NCI-H82 treated with DMSO at 0.1 percent for 48 hours (cell line): ENCODE measurements around the gene FAM222A.

Experiments used
- DNase-seq: peaks from one replicate; lab custom pipeline; 2025; ENCODE audit not compliant: unreplicated experiment; lab: John Stamatoyannopoulos, UW

Gene FAM222A

DNA sequence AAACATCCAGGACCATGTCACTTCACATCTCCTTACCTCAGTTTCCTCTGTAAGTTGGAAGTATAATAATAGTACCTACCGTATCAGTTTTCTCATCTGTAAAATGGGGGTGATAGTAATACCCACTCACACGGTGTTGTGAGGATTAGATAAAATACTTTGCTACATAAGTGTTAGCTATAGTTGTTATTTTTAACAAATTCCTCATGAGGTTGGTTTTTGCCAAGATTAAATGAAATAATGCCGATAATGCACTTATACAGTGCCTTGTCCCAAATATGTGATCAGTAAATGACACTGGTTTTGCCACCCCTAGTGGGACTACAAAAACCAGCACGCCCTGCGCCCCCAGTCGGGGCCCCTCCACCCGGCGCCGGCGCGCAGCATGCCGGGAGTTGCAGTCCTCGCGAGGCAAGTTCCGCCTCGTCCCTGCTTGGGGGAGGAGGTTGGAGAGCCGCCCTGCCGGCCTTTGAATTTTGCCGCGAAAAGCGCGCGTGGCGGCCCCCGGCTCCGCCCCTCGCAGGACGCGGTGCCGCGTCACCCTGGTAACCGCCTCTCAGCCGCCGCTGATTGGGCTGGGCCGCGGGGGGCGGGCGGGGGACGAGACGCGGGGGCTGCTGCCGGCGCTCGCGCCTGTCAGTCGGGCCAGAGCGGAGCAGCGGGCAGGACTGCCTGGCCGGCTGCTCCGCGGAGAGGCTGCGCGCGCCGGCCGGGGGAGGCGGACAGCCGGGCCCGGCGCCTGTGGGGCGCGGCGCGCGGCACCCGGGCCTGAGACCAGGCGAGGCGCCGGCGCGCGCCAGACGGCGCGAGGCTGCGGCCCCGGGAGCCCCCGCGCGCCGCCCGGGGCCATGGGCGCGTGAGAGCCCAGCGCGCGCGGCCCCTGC is at the start of gene FAM222A:
FAM222A (plus strand) TSS at position 639 of the 884 bp plus-strand sequence. CDS start 30,322 bp downstream, outside the sequence.
- peak; percentile 80 for DNase-seq

- no peak for DNase-seq
Measured at GRCh38 chr12:109664402-109664801, 49.2 kb upstream of the FAM222A start.

- DNase-seq = no peak
Measured at GRCh38 chr12:109666068-109666467, 47.6 kb upstream of the FAM222A start.

- no peak for DNase-seq
Measured at GRCh38 chr12:109670731-109671130, 42.9 kb upstream of the FAM222A start.

- no peak for DNase-seq
Measured at GRCh38 chr12:109671502-109671901, 42.1 kb upstream of the FAM222A start.

GRCh38 chr12:109673379-109673778 is 40.2 kb upstream of the FAM222A start:
- DNase-seq = no peak

- DNase-seq = no peak
Measured at GRCh38 chr12:109673884-109674283, 39.7 kb upstream of the FAM222A start.

- DNase-seq = no peak
Measured at GRCh38 chr12:109675411-109675810, 38.2 kb upstream of the FAM222A start.

DNA sequence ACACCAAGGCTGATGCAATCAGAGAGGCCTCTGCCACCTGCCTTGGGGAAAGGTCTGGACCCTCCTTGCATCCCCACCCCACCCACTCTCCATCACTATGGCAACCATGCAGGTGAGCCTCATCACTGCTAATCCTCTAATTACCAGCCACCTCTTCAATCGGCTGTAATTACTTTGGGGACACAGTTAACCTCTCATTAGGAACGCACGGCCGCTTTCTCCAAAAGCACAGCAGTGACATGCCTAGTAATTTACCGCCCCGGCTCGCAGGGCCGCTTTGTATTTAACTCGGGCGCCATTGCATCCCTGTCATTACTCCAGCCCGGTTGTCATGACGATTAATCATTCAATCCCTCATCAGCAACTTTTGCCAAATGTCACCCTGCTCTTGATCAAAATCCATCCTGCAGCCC is 36.3 kb upstream of the FAM222A start:
- DNase-seq = peak; percentile 44

- peak; percentile 75 for DNase-seq
Measured at GRCh38 chr12:109678719-109679118, 34.9 kb upstream of the FAM222A start.

- DNase-seq = no peak
Measured at GRCh38 chr12:109679501-109680263, 33.9 kb upstream of the FAM222A start.

- peak; percentile 12 for DNase-seq
Measured at GRCh38 chr12:109680264-109681005, 33.2 kb upstream of the FAM222A start.

DNA sequence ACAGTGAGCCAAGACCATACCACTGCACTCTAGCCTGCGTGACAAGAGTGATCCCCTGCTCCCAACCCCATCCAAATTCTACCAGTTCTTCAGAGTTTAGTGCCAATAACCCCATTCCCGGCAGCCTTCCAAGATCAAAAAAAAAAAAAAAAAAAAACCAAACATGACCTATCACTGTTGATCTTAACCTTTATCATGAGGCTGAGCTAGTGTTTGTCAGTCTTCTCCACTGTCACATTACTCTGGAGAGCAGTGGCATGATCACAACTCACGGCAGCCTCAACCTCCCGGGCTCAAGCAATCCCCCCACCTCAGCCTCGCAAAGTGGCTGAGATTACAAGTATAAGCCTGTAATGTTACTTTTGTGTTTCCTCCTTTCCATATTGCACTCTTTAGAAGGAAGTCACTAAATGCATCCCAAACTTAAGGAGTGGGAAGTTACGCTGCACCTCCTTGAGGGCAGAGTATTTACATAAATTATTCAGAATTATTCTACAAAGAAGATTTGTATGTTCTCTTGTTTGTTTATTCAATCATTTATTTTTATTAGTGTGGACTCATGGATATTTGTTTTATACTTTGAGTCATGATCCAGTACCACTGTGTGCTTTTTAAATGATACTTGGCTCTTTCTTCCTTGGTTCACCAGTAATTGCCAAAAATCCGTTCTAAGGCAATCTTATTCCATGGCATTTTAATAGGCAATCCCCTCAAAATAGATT is 31.5 kb upstream of the FAM222A start:
- no peak for DNase-seq

DNA sequence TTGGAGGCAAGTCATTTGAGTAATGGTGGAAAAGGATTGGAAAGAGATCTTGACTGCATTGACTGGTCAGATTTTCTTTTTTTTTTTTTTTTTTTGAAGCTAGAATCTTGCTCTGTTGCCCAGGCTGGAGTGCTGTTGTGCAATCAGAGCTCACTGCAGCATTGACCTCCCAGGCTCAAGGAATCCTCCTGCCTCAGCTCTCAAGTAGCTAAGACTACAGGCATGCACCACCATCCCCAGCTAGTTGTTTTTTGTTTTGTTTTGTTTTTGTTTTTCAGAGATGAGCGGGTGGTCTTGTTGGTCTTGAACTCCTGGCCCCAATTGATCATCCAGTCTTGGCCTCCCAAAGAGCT is 30.9 kb upstream of the FAM222A start:
- no peak for DNase-seq

GRCh38 chr12:109683316-109683715 is 30.3 kb upstream of the FAM222A start:
- no peak for DNase-seq

- no peak for DNase-seq
Measured at GRCh38 chr12:109685574-109686447, 27.8 kb upstream of the FAM222A start.

GRCh38 chr12:109686523-109686922 is 27.1 kb upstream of the FAM222A start:
- no peak for DNase-seq

- no peak for DNase-seq
Measured at GRCh38 chr12:109687250-109687649, 26.4 kb upstream of the FAM222A start.

- no peak for DNase-seq
Measured at GRCh38 chr12:109689426-109689825, 24.2 kb upstream of the FAM222A start.

- DNase-seq = no peak
Measured at GRCh38 chr12:109693160-109693559, 20.5 kb upstream of the FAM222A start.
